ENCODE results near the gene CASZ1. TPM values are rescaled to one million over a fixed set of nuclear protein-coding genes. Genes with fewer than 3 reads are reported as not detected.
A peak's percentile ranks its signal among the peaks of the same experiment; 100 is the strongest.

Gene CASZ1
- total RNA-seq, 2 donors from 2014 or later, result 90.9 to 96.9 TPM

DNA sequence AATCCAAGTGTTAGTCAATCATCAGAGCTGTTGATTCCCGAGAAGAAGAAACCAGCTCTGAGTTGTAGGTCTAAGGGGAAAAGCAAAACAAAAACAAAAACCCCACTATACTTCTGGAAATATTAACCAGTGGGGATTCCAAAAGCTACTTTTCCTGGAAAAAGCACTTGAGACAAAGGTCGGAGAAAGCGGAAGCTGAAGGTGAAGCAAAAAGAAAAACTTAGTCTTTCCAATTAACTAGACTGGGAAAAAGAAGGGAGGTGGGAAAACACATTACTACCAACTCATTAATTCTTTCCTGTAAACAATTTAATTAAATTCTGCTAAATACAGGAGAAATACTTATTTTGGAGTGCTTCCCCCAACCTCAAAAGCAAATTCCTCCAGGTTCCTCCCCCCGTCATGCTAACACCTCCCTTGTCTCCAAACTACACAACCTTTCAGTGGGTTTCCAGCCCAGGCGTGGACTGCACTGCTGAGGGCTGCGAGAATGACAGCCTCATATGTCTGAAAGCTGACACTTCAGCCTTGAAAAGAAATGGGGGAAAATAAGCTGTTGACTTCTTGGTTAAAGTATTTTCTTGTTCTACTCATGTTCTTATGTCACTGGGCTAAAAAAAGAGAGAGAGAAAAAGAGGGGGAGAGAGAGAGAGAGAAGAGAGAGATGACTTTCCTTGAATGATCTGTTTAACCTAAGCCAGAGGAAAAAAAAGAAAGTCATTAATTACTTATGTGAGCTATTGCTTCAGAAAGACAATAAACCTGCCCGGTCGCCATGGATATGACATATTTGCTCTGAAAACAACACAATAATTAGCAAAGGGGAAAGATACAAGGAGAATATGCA lies 5.1 kb downstream of the CASZ1 start:
- intact Hi-C loops (cut with DNase I), result loop anchor here (5.0 kb wide), 1 partner anchor 99 kb away; no protein-coding TSS in a partner anchor
- H3K4me1 ChIP-seq (replicated peaks), result peaks cover 10% of the 10 kb centered on the region
- H3K4me3 ChIP-seq, result peak overlapping the region in 1 of 2 donors; percentile 8
- no peaks in the 10 kb centered on the region for H3K9me3 ChIP-seq
- WGBS, result 33% methylated on average over 8 of the region's 8 CpGs
- DNase-seq (ENCODE audit: low spot score), result peak; percentile 45
- TF ChIP-seq, protein P1, sequence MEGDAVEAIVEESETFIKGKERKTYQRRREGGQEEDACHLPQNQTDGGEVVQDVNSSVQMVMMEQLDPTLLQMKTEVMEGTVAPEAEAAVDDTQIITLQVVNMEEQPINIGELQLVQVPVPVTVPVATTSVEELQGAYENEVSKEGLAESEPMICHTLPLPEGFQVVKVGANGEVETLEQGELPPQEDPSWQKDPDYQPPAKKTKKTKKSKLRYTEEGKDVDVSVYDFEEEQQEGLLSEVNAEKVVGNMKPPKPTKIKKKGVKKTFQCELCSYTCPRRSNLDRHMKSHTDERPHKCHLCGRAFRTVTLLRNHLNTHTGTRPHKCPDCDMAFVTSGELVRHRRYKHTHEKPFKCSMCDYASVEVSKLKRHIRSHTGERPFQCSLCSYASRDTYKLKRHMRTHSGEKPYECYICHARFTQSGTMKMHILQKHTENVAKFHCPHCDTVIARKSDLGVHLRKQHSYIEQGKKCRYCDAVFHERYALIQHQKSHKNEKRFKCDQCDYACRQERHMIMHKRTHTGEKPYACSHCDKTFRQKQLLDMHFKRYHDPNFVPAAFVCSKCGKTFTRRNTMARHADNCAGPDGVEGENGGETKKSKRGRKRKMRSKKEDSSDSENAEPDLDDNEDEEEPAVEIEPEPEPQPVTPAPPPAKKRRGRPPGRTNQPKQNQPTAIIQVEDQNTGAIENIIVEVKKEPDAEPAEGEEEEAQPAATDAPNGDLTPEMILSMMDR (IDR thresholded peaks at IDR 0.05), result no peak
- TF ChIP-seq POLR2AphosphoS5 (IDR thresholded peaks at IDR 0.05), result peak; percentile 60
- TF ChIP-seq POLR2A (IDR thresholded peaks at IDR 0.05), result no peak
- H3K27me3 ChIP-seq (replicated peaks; ENCODE audit: insufficient read depth), result no peaks in the 10 kb centered on the region
- no peaks in the 10 kb centered on the region for H3K36me3 ChIP-seq
- H3K27ac ChIP-seq, result peak overlapping the region; percentile 92 to 96

DNA sequence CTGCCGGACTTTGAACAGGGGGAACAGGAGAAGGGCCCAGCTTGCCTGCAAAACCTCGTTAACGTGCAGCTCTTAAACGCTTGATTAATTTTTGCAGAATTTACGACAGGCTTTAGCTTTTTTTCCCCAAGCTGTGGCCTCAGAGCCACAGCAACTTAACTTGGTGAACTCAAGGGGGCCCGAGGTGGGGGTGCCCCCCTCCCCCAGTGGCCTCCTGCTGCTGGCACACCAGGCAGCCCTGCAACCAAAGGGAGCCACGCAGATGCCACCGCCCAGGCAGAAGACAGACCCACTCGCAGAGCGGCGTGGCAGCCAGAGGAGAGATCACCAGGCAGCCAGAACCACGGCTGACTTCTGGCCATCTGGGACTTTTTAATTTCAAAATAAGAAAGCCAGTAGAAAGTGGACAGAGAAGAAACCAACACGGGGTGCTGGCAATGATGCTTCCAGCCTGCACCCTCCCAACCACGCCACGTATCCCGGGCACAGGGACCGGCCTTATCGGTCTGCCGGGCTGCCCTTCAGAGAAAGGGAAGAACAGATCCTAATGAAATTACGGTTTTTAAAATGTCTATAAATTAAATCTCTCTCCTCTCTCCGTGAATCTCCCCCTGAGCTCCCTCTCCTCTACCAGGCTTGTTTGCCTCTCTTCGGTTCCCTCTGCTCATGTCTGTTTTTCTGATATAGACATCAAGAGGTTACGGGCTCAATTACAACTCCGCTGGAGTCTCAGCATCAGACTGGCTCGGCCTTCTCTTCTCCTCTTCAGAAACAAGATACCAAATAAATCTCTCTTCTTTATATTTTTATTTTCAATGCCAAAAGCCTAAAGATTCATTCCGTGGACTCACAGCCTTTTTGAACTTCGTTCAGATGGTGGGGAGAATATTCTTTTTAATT lies 6.4 kb downstream of the CASZ1 start:
- H3K4me3 ChIP-seq, result no peak overlapping the region
- no peaks in the 10 kb centered on the region for H3K9me3 ChIP-seq
- no peak for TF ChIP-seq POLR2A (IDR thresholded peaks at IDR 0.05)
- TF ChIP-seq POLR2AphosphoS5 (IDR thresholded peaks at IDR 0.05), result no peak
- TF ChIP-seq, protein P1 (IDR thresholded peaks at IDR 0.05), result no peak
- peaks cover 10% of the 10 kb centered on the region for H3K4me1 ChIP-seq (replicated peaks)
- H3K27ac ChIP-seq, result peak overlapping the region; percentile 92 to 96
- intact Hi-C loops (cut with DNase I), result loop anchor here (5.0 kb wide), 1 partner anchor 98 kb away; no protein-coding TSS in a partner anchor
- 62% methylated on average over 27 of the region's 27 CpGs for WGBS
- no peak for DNase-seq (ENCODE audit: low spot score)
- no peaks in the 10 kb centered on the region for H3K36me3 ChIP-seq
- H3K27me3 ChIP-seq (replicated peaks; ENCODE audit: insufficient read depth), result no peaks in the 10 kb centered on the region

- Histone ChIP-seq H3K9me3 (no peaks in the 10 kb centered on the region), H3K27me3 (replicated peaks; ENCODE audit: insufficient read depth) (no peaks in the 10 kb centered on the region), H3K27ac (peak overlapping the region; percentile 92 to 96), H3K4me1 (replicated peaks) (peaks cover 10% of the 10 kb centered on the region), H3K4me3 (no peak overlapping the region), H3K36me3 (no peaks in the 10 kb centered on the region)
- no peak for TF ChIP-seq POLR2A (IDR thresholded peaks at IDR 0.05)
- no peak for TF ChIP-seq POLR2AphosphoS5 (IDR thresholded peaks at IDR 0.05)
- TF ChIP-seq, protein P1 (IDR thresholded peaks at IDR 0.05), result no peak
- DNase-seq (ENCODE audit: low spot score), result no peak
- 78% methylated on average over 8 of the region's 8 CpGs for WGBS
- intact Hi-C loops (cut with DNase I), result no loop called here
These were observed 7.2 kb downstream of the CASZ1 start for GRCh38 chr1:10789047-10789791.

DNA sequence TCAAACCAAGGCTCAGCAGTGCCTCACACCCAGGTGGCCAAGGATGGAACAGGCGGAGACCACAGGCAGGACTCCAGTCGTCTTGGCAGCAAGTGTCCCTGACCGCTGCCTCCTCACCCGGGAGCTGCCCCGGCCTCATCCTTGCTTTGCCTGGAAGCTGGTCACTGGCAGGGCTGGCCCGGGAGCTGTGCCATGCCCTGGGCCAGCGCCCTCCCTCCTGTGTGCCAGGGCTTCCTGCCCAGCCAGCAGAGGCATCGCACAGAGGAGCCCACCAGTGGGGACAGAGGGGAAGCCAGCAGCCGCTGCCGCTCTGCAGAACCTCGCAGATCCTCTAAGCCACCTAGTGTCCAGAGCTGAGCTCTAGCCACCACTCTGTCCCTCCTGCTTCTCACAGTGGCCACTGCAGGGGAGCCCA lies 7.8 kb downstream of the CASZ1 start:
- peak; percentile 36 for DNase-seq (ENCODE audit: low spot score)
- Histone ChIP-seq H3K27me3 (replicated peaks; ENCODE audit: insufficient read depth) (no peaks in the 10 kb centered on the region), H3K4me1 (replicated peaks) (peaks cover 10% of the 10 kb centered on the region), H3K4me3 (peak overlapping the region in 1 of 2 donors; percentile 8), H3K9me3 (no peaks in the 10 kb centered on the region), H3K27ac (peak overlapping the region; percentile 92 to 96), H3K36me3 (no peaks in the 10 kb centered on the region)
- 29% methylated on average over 10 of the region's 11 CpGs for WGBS
- TF ChIP-seq POLR2AphosphoS5 (IDR thresholded peaks at IDR 0.05) (peak; percentile 24), POLR2A (IDR thresholded peaks at IDR 0.05) (no peak)
- TF ChIP-seq, protein P1 (IDR thresholded peaks at IDR 0.05), result peak in 2 of 4 experiments; percentile 34 to 62
- intact Hi-C loops (cut with DNase I), result no loop called here
